Neural cell (in vitro differentiated cells): ENCODE measurements around the gene DIS3L2.

ENCODE experiments used
- CTCF ChIP-seq: fragments of 450-650 bp; IDR thresholded peaks from 2 replicates; pipeline ENCODE4 v1.5.1; 2014; ENCODE audit warnings: antibody characterized with exemption, mild to moderate bottlenecking, moderate library complexity; ENCODE audit not compliant: poor library complexity, severe bottlenecking
- EP300 ChIP-seq: fragments of 450-650 bp; conservative IDR thresholded peaks from 2 replicates; pipeline ENCODE4 v1.6.1; 2014; ENCODE audit warnings: antibody characterized with exemption, mild to moderate bottlenecking, moderate library complexity; ENCODE audit not compliant: poor library complexity, severe bottlenecking
- EZH2 ChIP-seq: fragments of 200-600, 300-800 bp; shearing (Covaris generic), sonication (generic); IDR thresholded peaks from 2 replicates; pipeline ENCODE4 v1.6.1; 2014; ENCODE audit warnings: antibody characterized with exemption, low read length, borderline replicate concordance, mild to moderate bottlenecking; ENCODE audit not compliant: insufficient read depth, poor library complexity, severe bottlenecking
- MXI1 ChIP-seq: fragments of 450-650 bp; conservative IDR thresholded peaks from 2 replicates; pipeline ENCODE4 v1.6.1; 2014; ENCODE audit warnings: antibody characterized with exemption, mild to moderate bottlenecking; ENCODE audit not compliant: poor library complexity, severe bottlenecking
- POLR2AphosphoS5 ChIP-seq: IDR thresholded peaks from 2 replicates; pipeline ENCODE4 v1.6.1; 2012
- RAD21 ChIP-seq: fragments of 450-650 bp; conservative IDR thresholded peaks from 2 replicates; pipeline ENCODE4 v1.6.1; 2014; ENCODE audit warnings: antibody characterized with exemption, mild to moderate bottlenecking, moderate library complexity
- REST ChIP-seq: IDR thresholded peaks from 2 replicates; pipeline ENCODE4 v1.6.1; 2012; ENCODE audit warnings: borderline replicate concordance
- SMC3 ChIP-seq: fragments of 450-650 bp; conservative IDR thresholded peaks from 2 replicates; pipeline ENCODE4 v1.6.1; 2014; ENCODE audit warnings: antibody characterized with exemption, mild to moderate bottlenecking, moderate library complexity; ENCODE audit not compliant: poor library complexity
- TAF1 ChIP-seq: IDR thresholded peaks from 2 replicates; pipeline ENCODE4 v1.6.1; 2012; ENCODE audit warnings: low read depth

GRCh38 chr2:232196802-232197201 is 235.3 kb downstream of the DIS3L2 start:
- no peak for TF ChIP-seq REST
- TF ChIP-seq SMC3 = no peak
- no peak for TF ChIP-seq CTCF
- TF ChIP-seq EZH2 = no peak
- TF ChIP-seq POLR2AphosphoS5 = no peak
- TF ChIP-seq TAF1 = no peak
- TF ChIP-seq EP300 = no peak
- no peak for TF ChIP-seq RAD21
- TF ChIP-seq MXI1 = no peak
